Frontal cortex (tissue), 4 donors: ENCODE data around the gene PGLYRP1. TPM values are rescaled to one million over a fixed set of nuclear protein-coding genes. Genes with fewer than 3 reads are reported as not detected.

Experiments
- DNase-seq, 2 donors: peaks; one replicate each; pipeline ENCODE4 v3.0.0; 2012; ENCODE audit warnings: low spot score in 2 of 2
- FAIRE-seq: peaks from 2 replicates; lab custom pipeline; 2012; peaks lifted over from hg19 to GRCh38; lab: Jason Lieb, UNC
- total RNA-seq: library from RNA; depleted of rRNA; stranded (reverse); fragments of >200 nt; gene quantifications from one replicate; pipeline ENCODE4 v1.2.3, GENCODE V29; 2014
- donor health status: control.
- donor health status: control.
- donor health status: control.

PGLYRP1 gene
- total RNA-seq, 1 donor from 2014 or later = not detected

GRCh38 chr19:46035546-46035945 is 12.7 kb upstream of the PGLYRP1 start:
- no peak for FAIRE-seq
- DNase-seq = no peak

- no peak for FAIRE-seq
- DNase-seq = no peak
Measured at GRCh38 chr19:46033401-46033800, 10.5 kb upstream of the PGLYRP1 start.

- FAIRE-seq (no peak), DNase-seq (no peak)
Measured at GRCh38 chr19:46032597-46033025, 9.8 kb upstream of the PGLYRP1 start.

- DNase-seq = no peak
Measured at GRCh38 chr19:46031781-46032596, 9.1 kb upstream of the PGLYRP1 start.

GRCh38 chr19:46030812-46031550 is 8.1 kb upstream of the PGLYRP1 start:
- DNase-seq (no peak), FAIRE-seq (no peak)

More at GRCh38 chr19:46031781-46032596, 9.1 kb upstream of the PGLYRP1 start:
- FAIRE-seq = no peak

- DNase-seq = no peak
- no peak for FAIRE-seq
Measured at GRCh38 chr19:46025835-46026234, 3.0 kb upstream of the PGLYRP1 start.

GRCh38 chr19:46023311-46023779 is 492 bp upstream of the PGLYRP1 start:
- no peak for FAIRE-seq

GRCh38 chr19:46022061-46022430 is 807 bp downstream of the PGLYRP1 start:
- FAIRE-seq (no peak), DNase-seq (no peak)

More at GRCh38 chr19:46023311-46023779, 492 bp upstream of the PGLYRP1 start:
- no peak for DNase-seq

GRCh38 chr19:46021531-46022041 is 1.3 kb downstream of the PGLYRP1 start:
- no peak for DNase-seq
- FAIRE-seq = no peak

GRCh38 chr19:46020819-46021125 is 2.1 kb downstream of the PGLYRP1 start:
- FAIRE-seq (no peak), DNase-seq (no peak)

- no peak for FAIRE-seq
- DNase-seq = no peak
Measured at GRCh38 chr19:46019270-46019669, 3.6 kb downstream of the PGLYRP1 start.

- DNase-seq (no peak), FAIRE-seq (no peak)
Measured at GRCh38 chr19:46018729-46019251, 4.1 kb downstream of the PGLYRP1 start.

- DNase-seq = no peak
- no peak for FAIRE-seq
Measured at GRCh38 chr19:46017874-46018675, 4.8 kb downstream of the PGLYRP1 start.

GRCh38 chr19:46017095-46017429 is 5.8 kb downstream of the PGLYRP1 start:
- no peak for FAIRE-seq
- DNase-seq = no peak

- DNase-seq (peak; percentile 86 to 92), FAIRE-seq (no peak)
Measured at GRCh38 chr19:46016426-46017094, 6.3 kb downstream of the PGLYRP1 start.

GRCh38 chr19:46015687-46016425 is 7.0 kb downstream of the PGLYRP1 start:
- FAIRE-seq (no peak), DNase-seq (no peak)

GRCh38 chr19:46014941-46015686 is 7.7 kb downstream of the PGLYRP1 start:
- FAIRE-seq = no peak

GRCh38 chr19:46014534-46014933 is 8.3 kb downstream of the PGLYRP1 start:
- no peak for FAIRE-seq

More at GRCh38 chr19:46014941-46015686, 7.7 kb downstream of the PGLYRP1 start:
- DNase-seq = peak in 1 of 2 donors; percentile 63

More at GRCh38 chr19:46014534-46014933, 8.3 kb downstream of the PGLYRP1 start:
- DNase-seq = no peak
